Activated CD4-positive, alpha-beta memory T cell treated with anti-CD3 and anti-CD28 coated beads for 36 hours (primary cell): ENCODE results near the gene VASP. TPM values are rescaled to one million over a fixed set of nuclear protein-coding genes. Genes with fewer than 3 reads are reported as not detected.
A peak's percentile ranks its signal among the peaks of the same experiment; 100 is the strongest.

Experiments
- CTCF ChIA-PET: fragments of 350-600 bp; sonication (Branson Sonifier 250); formaldehyde crosslinking; loops from one replicate; lab custom pipeline; 2021; ENCODE audit warnings: antibody characterized with exemption, inconsistent platforms; lab: Charles Lee
- POLR2A ChIA-PET: fragments of 350-600 bp; sonication (Branson Sonifier 250); formaldehyde crosslinking; loops from one replicate; lab custom pipeline; 2021; ENCODE audit warnings: antibody characterized with exemption; lab: Charles Lee
- DNase-seq: peaks from one replicate; pipeline ENCODE4 v3.0.0-alpha.2; 2020
- H3K27ac Mint-ChIP-seq: one replicate; pipeline ENCODE4 v1.8.0; 2021; ENCODE audit warnings: mixed read lengths
- H3K27me3 Mint-ChIP-seq: one replicate; pipeline ENCODE4 v1.8.0; 2021; ENCODE audit warnings: mixed read lengths
- H3K36me3 Mint-ChIP-seq: one replicate; pipeline ENCODE4 v1.8.0; 2021; ENCODE audit warnings: mixed read lengths
- H3K4me1 Mint-ChIP-seq: one replicate; pipeline ENCODE4 v1.8.0; 2021; ENCODE audit warnings: low read depth, mixed read lengths
- H3K4me3 Mint-ChIP-seq: one replicate; pipeline ENCODE4 v1.8.0; 2021; ENCODE audit warnings: mild to moderate bottlenecking, mixed read lengths
- H3K9me3 Mint-ChIP-seq: one replicate; pipeline ENCODE4 v1.8.0; 2021; ENCODE audit warnings: mixed read lengths
- intact Hi-C: fragments of 100-400 bp; cut with micrococcal nuclease; formaldehyde crosslinking; loops from one replicate; pipeline ENCODE4 v1.15.1; 2023
- total RNA-seq, 2 experiments: library from RNA; stranded (reverse); gene quantifications; one replicate each; pipeline ENCODE4 v1.2.3, GENCODE V29; 2021

VASP gene
- total RNA-seq, 2 experiments from 2014 or later: 167 to 174 TPM

DNA sequence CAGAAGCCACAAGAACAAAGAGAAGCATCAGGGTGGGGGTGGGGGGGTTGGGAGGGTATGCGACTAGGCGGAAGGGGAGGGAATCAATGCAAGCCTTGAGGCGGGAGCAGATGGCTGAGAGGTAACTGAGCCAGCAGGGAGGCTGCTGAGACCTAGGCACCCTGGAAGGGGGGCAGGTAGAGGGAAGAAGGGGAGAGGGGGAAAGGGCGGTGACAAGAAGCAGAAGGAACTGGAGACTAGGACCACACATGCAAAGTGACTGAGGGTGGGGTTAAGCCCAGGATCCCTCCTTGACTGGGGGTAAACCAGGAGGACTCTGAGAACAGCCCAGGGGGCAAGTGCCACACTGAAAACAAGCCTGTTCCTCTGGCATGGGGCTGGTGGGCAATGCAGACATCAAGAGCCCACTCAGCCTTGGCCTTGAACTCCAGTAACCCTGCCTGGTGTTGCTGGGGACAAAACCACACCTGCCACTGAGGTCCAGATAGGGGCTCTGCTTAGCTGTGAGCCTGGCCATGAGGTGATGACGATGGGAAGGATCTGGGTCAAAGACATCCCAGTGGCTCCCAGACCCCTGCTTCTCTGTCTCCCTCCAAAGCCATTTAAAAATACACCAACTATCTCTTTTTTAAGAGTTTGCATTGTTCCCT lies 57.0 kb downstream of the VASP start:
- intact Hi-C loops: no loop called here
- ChIA-PET CTCF (no interaction called here), POLR2A (no interaction called here)
- Mint-ChIP-seq H3K4me3 (no peak overlapping the region), H3K9me3 (no peaks in the 10 kb centered on the region), H3K4me1 (peaks cover 13% of the 10 kb centered on the region), H3K36me3 (no peaks in the 10 kb centered on the region), H3K27ac (peak overlapping the region; percentile 56), H3K27me3 (no peaks in the 10 kb centered on the region)
- DNase-seq: no peak

DNA sequence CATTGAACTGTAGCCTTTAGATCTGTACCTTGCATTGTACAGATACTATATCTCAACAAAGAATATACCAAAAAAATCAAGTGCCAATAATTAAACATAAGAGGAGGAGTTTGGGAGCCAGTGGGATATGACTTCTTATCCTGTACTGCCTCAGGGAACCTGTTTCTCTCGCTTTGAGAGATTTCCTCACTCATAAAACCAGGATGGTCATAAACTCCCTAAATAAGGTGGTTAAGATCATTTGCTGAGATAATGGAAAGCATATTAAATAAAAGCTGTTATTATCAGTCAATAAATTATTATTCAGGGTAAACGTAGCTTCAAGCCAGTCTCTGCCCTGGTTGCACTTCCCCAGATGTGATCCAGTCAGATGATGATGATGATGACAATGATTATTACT lies 60.3 kb downstream of the VASP start:
- DNase-seq: no peak
- H3K27ac Mint-ChIP-seq: no peak overlapping the region
- no peaks in the 10 kb centered on the region for H3K36me3 Mint-ChIP-seq
- H3K9me3 Mint-ChIP-seq: no peaks in the 10 kb centered on the region
- intact Hi-C loops: no loop called here
- no peaks in the 10 kb centered on the region for H3K27me3 Mint-ChIP-seq
- H3K4me1 Mint-ChIP-seq: peaks cover 14% of the 10 kb centered on the region
- CTCF ChIA-PET: interaction anchor here (0.6 to 1.1 kb wide), 2 partner anchors 9 to 76 kb away, joined by 4 to 6 read pairs; no protein-coding TSS in a partner anchor
- no peak overlapping the region for H3K4me3 Mint-ChIP-seq
- POLR2A ChIA-PET: no interaction called here

DNA sequence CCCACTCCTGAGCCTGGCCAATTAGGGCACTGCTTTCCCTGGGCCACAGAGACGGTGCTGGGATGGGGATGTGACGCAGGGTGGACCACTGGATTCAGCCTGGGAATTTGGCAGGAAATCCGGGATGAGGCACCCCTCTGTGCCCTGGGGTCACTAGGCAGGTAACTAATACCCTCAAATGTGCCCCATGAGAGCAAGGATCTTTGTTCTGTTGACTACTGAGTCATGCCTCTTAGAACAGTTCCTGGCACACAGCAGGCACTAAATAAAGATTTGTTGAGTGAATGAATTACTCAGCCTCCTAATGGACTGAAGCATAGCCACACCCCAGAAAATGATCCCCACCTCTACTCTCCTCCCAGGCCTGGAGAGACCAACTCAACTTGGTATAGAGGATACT lies 61.5 kb downstream of the VASP start:
- H3K27ac Mint-ChIP-seq: no peak overlapping the region

GRCh38 chr19:45569619-45570421 lies 62.5 kb downstream of the VASP start:
- Mint-ChIP-seq H3K36me3 (no peaks in the 10 kb centered on the region), H3K27me3 (no peaks in the 10 kb centered on the region), H3K27ac (no peak overlapping the region), H3K9me3 (no peaks in the 10 kb centered on the region), H3K4me1 (peaks cover 5% of the 10 kb centered on the region), H3K4me3 (no peak overlapping the region)
- DNase-seq: peak; percentile 79
- CTCF ChIA-PET: interaction anchor here (0.6 to 0.9 kb wide), 3 partner anchors 22 to 470 kb away, joined by 3 to 4 read pairs (median 3); no protein-coding TSS in a partner anchor
- POLR2A ChIA-PET: no interaction called here
- intact Hi-C loops: no loop called here

More for the DNA sequence above, 61.5 kb downstream of the VASP start:
- Mint-ChIP-seq H3K36me3 (no peaks in the 10 kb centered on the region), H3K4me1 (peaks cover 8% of the 10 kb centered on the region), H3K27me3 (no peaks in the 10 kb centered on the region), H3K4me3 (no peak overlapping the region), H3K9me3 (no peaks in the 10 kb centered on the region)
- CTCF ChIA-PET: interaction anchor here (1.2 kb wide), 1 partner anchor 129 kb away, joined by 3 read pairs; no protein-coding TSS in a partner anchor
- intact Hi-C loops: no loop called here
- POLR2A ChIA-PET: interaction anchor here (0.6 kb wide), 1 partner anchor 10 kb away, joined by 3 read pairs; no protein-coding TSS in a partner anchor
- no peak for DNase-seq

DNA sequence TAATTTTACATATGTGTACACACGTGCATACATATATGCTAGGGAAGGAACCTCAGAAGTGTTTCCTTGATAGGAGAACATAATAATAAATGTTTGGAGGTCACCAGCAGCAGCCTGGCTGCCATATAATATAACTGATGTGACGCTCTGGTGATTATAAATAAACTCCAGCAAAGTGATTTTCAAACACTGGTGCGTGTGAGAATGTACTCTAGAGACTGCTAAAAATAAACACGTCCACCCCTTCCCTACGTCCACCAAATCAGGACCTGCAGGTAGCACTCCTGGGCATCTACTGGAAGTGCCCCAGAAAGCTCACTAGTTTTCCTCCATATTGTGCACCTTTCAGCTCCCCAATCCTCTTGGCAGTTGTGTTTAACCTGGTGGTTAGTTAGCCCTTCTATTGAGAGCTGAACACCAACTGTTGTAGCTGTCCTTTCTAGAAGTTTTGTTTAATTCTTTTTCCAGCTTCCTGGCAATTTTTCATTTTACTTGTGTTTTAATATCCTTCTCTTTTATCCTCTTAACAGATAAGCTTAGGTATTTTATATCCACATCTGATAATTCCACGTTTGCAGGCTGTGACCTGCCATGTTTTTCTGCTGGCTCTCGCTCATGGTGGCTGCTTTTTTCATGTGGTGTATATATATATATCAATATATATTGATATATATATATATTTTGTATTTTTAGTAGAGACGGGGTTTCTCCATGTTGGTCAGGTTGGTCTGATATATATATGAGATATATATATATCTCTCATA lies 64.4 kb downstream of the VASP start:
- Mint-ChIP-seq H3K27me3 (no peaks in the 10 kb centered on the region), H3K4me3 (no peak overlapping the region), H3K36me3 (no peaks in the 10 kb centered on the region), H3K4me1 (peaks cover 5% of the 10 kb centered on the region), H3K27ac (no peak overlapping the region), H3K9me3 (no peaks in the 10 kb centered on the region)
- intact Hi-C loops: no loop called here
- ChIA-PET CTCF (interaction anchor here (1.2 to 2.5 kb wide), 2 partner anchors 14 to 42 kb away, joined by 3 to 12 read pairs; no protein-coding TSS in a partner anchor), POLR2A (no interaction called here)
- DNase-seq: no peak

- no peaks in the 10 kb centered on the region for H3K9me3 Mint-ChIP-seq
- no peaks in the 10 kb centered on the region for H3K36me3 Mint-ChIP-seq
- CTCF ChIA-PET: no interaction called here
- intact Hi-C loops: no loop called here
- no peak overlapping the region for H3K4me3 Mint-ChIP-seq
- DNase-seq: no peak
- H3K27ac Mint-ChIP-seq: no peak overlapping the region
- POLR2A ChIA-PET: no interaction called here
- H3K27me3 Mint-ChIP-seq: no peaks in the 10 kb centered on the region
- H3K4me1 Mint-ChIP-seq: peaks cover 16% of the 10 kb centered on the region
These were observed 67.2 kb downstream of the VASP start for GRCh38 chr19:45574526-45574925.

DNA sequence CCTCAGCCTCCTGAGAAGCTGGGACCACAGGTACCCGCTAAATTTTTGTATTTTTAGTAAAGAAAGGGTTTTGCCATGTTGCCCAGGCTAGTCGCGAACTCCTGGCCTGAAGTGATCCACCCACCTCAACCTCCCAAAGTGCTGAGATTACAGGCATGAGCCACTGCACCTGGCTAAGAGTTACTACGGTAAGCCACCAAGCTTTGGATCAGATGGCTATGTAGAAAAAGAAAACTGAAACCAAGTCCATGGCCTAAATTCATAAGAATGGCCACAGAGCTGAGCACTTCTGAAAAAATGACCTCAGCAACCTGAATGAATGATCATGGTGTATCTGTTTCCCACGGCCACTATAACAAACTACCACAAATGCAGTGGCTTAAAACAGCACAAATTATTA lies 67.9 kb downstream of the VASP start:
- Mint-ChIP-seq H3K27me3 (no peaks in the 10 kb centered on the region), H3K9me3 (no peaks in the 10 kb centered on the region), H3K36me3 (no peaks in the 10 kb centered on the region), H3K4me1 (peaks cover 10% of the 10 kb centered on the region), H3K4me3 (no peak overlapping the region), H3K27ac (no peak overlapping the region)
- ChIA-PET CTCF (no interaction called here), POLR2A (no interaction called here)
- DNase-seq: no peak
- intact Hi-C loops: no loop called here

Other genes with a start within 250 kb of the VASP start
- not detected for gene CKM, start 184.6 kb upstream of the VASP start, total RNA-seq
- not detected for gene KLC3, start 166.7 kb upstream of the VASP start, total RNA-seq
- 10 to 100 TPM; 27.2 to 27.4 TPM for gene ERCC2, start 136.9 kb upstream of the VASP start, total RNA-seq
- 1 to 10 TPM; 8.1 to 9.2 TPM for gene PPP1R13L, start 102.4 kb upstream of the VASP start, total RNA-seq
- gene POLR1G, start 100.8 kb upstream of the VASP start, total RNA-seq: 10 to 100 TPM; 11.1 to 12.6 TPM
- 10 to 100 TPM; 59.4 to 59.7 TPM for gene ERCC1, start 83.6 kb upstream of the VASP start, total RNA-seq
- 1 to 10 TPM; 3.7 to 5.9 TPM for gene FOSB, start 39.5 kb upstream of the VASP start, total RNA-seq
- 1 to 10 TPM; 1.5 to 2.2 TPM for gene RTN2, start 10.4 kb upstream of the VASP start, total RNA-seq
- gene PPM1N, start 9.0 kb upstream of the VASP start, total RNA-seq: 1 to 10 TPM; 3.5 to 3.6 TPM
- gene OPA3, start 77.3 kb downstream of the VASP start, total RNA-seq: 10 to 100 TPM; 10.8 to 11.0 TPM
- not detected for gene GPR4, start 94.7 kb downstream of the VASP start, total RNA-seq
- 100 to 1,000 TPM; 159 to 183 TPM for gene EML2, start 131.9 kb downstream of the VASP start, total RNA-seq
- gene GIPR, start 160.7 kb downstream of the VASP start, total RNA-seq: 1 to 10 TPM; 6.6 to 8.3 TPM
- 100 to 1,000 TPM; 789 TPM for gene SNRPD2, start 184.5 kb downstream of the VASP start, total RNA-seq
- gene QPCTL, start 185.2 kb downstream of the VASP start, total RNA-seq: 10 to 100 TPM; 13.8 to 16.8 TPM
- 10 to 100 TPM; 26.1 to 29.4 TPM for gene FBXO46, start 223.4 kb downstream of the VASP start, total RNA-seq
- gene MEIOSIN, start 226.0 kb downstream of the VASP start, total RNA-seq: not detected